HL-60/S4 treated with phorbol 12-myristate 13-acetate at 8.2 ng/mL for 4 days and 3 days (cell line): ENCODE data around the gene DES.
"Not testable (repeated sequence)": the region's sequence is repeated elsewhere in the genome, so short reads cannot be mapped to it uniquely, and the experiment has no call there.

Source experiments
- in situ Hi-C: fragments of 300-500 bp; cut with MboI; formaldehyde crosslinking; loops from 2 replicates; pipeline ENCODE4 v1.15.0; 2022; ENCODE audit warnings: low sequenced_read_pairs

DES gene

GRCh38 chr2:219418155-219419011, at the start of gene DES:
Gene DES (plus strand): TSS chr2:219418377. CDS start chr2:219418463, 86 bp downstream.
- in situ Hi-C loops = no loop called here

- in situ Hi-C loops = no loop called here
Measured at GRCh38 chr2:219368690-219369191, 49.4 kb upstream of the DES start.

- in situ Hi-C loops = no loop called here
Measured at GRCh38 chr2:219369447-219369861, 48.7 kb upstream of the DES start.

GRCh38 chr2:219378163-219378851, 39.9 kb upstream of the DES start:
- in situ Hi-C loops = no loop called here

- in situ Hi-C loops = no loop called here
Measured at GRCh38 chr2:219380926-219381325, 37.3 kb upstream of the DES start.

DNA sequence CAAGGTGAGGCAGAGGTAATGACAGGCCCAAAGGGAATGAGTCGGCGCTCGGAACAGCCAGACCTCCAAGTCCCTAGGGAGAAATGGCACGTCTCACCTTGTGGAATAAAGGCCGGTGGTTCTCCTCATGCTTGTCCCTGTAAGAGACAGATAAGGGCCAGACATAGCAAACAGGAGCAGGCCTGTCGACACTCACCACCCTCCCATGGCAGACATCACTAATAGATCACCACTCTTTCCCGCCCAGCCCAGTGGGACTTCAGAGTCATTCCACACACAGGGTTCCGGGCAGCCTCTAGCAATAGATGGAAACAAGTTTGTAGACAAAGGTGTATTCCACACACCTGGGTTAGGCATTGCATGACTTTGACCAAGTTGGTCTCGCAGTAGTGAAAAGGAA, 36.7 kb upstream of the DES start:
- in situ Hi-C loops = no loop called here

GRCh38 chr2:219384083-219384713, 34.0 kb upstream of the DES start:
- in situ Hi-C loops = no loop called here

- in situ Hi-C loops = no loop called here
Measured at GRCh38 chr2:219384859-219385258, 33.3 kb upstream of the DES start.

DNA sequence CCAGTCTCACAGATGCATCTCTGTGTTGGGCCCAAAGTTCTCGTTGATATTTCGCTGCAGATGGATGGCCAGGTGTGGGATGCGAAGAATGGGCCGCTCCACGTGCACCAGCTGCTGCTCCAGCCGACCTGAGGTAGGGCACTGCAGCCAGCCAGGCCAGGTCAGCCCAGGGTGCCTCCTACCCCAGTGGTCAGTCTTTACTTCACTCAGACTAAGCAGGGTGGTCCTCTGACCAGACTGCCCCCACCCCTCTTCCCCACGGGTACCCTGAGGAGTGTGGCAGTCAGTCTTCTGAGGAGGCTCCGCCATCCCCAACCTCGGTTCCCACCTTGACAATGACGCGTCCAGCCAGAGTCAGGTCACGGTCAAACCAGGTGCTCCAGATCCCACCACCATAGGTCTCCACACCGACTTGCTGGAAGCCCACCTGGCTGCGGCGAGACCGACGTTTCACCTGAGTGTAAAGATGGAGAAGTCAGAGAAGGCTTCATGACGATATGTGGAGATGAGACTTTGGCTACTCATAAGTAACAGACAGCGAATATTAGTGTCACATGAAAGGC, 32.1 kb upstream of the DES start:
- in situ Hi-C loops = no loop called here

- in situ Hi-C loops = no loop called here
Measured at GRCh38 chr2:219386532-219387280, 31.5 kb upstream of the DES start.

DNA sequence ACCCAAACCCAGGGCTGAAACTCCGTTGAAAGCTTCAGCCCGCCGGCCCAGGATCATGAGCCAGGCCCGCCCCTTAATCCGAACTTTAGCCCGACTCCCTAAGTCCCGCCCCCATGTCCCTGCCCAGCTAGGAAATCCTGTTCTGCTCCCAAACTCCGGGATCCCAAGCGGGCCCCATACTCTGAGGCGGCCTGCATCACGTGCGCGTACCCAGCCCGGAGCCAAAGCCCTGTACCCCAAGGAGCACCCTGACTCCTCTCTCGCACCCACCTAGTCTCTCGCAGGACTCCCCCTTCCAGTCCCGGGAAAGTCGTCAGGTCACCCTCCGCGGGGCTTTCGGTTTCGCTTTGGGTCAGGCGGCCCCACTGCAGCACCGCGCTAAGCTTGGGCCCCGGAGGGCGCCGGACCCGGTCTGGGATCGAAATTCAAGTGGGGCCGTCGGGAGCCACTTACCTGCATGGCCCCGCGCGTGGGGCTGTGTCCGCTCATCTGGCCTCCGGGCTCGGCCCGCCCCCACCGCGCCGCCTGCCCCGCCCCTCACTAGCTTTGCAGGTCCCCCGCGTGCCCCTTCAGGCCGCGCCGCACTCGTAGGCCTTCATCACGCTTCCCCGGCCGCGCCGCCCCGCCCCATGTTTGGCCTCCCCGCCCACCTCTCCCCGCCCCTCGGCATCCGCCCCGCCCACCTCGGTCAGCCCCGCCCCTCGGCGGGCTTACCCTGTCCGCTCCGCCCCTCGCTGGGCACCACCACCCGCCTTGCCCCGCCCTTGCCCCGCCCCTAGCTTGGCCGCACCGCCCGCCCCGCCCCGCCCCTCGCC, 30.7 kb upstream of the DES start, which contains the start of gene DNPEP:
DNPEP (minus strand) TSS at position 607 of the 815 bp plus-strand sequence; CDS start at position 489, 118 bp downstream.
- in situ Hi-C loops = no loop called here

DNA sequence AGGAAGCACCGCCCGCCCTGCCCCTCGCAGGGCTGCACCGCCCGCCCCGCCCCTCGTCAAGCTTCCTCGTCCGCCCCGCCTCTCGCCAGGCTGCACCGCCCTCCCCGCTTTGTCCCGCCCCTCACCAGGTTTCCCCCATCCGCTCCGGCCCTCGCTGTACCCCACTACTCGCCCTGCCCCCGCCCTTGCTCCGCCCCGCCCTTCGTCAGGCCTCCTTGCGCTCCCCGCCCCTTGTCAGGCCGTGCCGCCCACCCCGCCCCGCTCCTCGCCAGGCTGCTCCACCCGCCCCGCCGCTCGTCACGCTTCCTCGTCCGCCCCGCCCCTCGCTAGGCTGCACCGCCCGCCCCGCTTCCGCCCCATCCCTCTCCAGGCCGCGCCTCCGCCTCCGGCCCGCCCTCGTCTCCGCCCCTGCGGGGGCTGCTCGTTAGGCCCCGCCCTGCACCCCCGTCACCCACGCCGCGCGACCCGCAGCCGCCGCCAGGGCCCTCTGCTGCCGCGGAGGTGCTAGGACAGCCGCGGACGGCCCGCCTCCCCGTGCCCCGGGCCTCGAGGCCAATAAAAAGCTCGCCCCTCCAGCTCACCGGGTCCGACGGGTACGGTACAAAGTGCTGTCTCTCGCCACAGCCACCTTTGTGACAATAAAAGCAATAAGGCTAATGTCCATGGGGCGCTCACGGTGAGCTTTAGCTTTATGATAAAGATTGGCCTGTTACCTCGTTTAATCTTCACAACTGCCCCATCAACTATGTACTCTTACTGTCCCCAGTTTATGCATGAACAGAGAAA, 29.9 kb upstream of the DES start:
- in situ Hi-C loops = no loop called here

- in situ Hi-C loops = no loop called here
Measured at GRCh38 chr2:219388907-219389156, 29.3 kb upstream of the DES start.

GRCh38 chr2:219392754-219393153, 25.4 kb upstream of the DES start:
- in situ Hi-C loops = no loop called here

GRCh38 chr2:219395056-219395455, 23.1 kb upstream of the DES start:
- in situ Hi-C loops = not testable (repeated sequence)

- in situ Hi-C loops = no loop called here
Measured at GRCh38 chr2:219395609-219396008, 22.6 kb upstream of the DES start.

DNA sequence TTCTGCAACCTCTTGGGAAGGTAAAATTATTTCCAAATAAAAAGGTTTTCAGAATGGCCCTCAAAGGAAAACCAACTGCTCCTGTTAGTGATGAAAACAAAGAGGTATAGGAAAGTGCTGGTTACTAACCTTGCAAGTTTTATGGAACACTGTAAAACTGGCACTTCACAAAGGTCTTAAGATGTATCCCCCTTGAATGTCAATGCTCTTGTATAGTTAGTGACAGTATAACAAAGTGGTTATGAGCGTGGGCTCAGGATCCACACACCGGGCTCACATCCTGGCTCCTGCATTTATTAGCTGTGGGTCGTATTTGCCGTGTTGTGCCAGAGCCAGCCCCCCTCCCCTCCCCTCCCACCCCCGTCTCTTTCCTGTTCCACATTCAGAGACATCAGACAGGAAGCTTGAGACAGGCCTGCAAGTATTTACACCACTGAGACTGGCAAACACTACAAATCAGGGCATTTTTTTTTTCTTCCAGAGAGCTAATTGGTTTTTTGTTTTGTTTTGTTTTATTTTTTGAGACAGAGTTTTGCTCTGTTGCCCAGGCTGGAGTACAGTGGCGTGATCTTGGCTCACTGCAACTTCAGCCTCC, 21.2 kb upstream of the DES start:
- in situ Hi-C loops = no loop called here

DNA sequence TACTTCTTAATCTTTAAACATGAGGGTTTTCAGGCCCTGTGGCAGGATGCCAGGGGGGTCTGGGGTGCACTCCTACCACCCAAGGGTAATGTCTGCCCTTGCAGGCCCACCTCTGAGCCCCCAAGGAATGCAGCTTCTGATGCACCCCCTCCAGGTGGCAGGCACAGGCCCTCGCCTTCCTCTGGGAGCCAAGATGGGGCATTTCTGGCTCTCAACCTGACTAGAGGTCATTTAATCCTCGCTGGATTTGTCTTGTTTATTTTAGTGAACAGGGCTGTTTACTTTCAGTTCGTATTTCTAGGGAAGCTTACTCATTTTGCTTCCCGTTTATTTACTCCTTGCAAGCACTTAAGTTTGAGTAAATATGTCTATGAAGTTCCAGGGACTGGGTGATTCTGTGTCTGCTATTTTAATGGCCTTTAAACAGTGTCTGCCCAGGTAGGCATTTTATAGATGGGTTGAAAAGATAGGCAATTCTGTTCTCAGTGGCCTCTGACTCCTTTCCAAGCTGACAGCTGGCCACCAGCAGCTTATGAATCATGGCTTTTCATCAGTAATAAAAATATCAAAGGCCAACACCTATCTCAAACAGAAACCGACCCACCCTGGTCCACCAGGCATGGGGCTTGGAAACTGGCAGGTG, 19.3 kb upstream of the DES start:
- in situ Hi-C loops = no loop called here
